Effector memory CD4-positive, alpha-beta T cell (primary cell): ENCODE data around the gene LRP4.

Experiments
- DNase-seq, 3 donors: peaks; one replicate each; pipeline ENCODE4 v3.0.0-alpha.2; 2020
- H3K27ac ChIP-seq: 2 replicates; pipeline ENCODE4 v1.7.0; 2013; ENCODE audit warnings: mild to moderate bottlenecking, low read length, moderate library complexity; ENCODE audit not compliant: insufficient read depth, poor library complexity, severe bottlenecking
- H3K27me3 ChIP-seq: replicated peaks from 2 replicates; pipeline ENCODE4 v1.7.0; 2013; ENCODE audit warnings: mild to moderate bottlenecking, low read length; ENCODE audit not compliant: insufficient read depth, control insufficient read depth, poor library complexity, severe bottlenecking
- H3K36me3 ChIP-seq: 2 replicates; pipeline ENCODE4 v1.7.0; 2013; ENCODE audit warnings: mild to moderate bottlenecking, low read length, moderate library complexity; ENCODE audit not compliant: control insufficient read depth, insufficient read depth
- H3K4me1 ChIP-seq: 2 replicates; pipeline ENCODE4 v1.7.0; 2013; ENCODE audit warnings: low read length, mild to moderate bottlenecking; ENCODE audit not compliant: control insufficient read depth, insufficient read depth, poor library complexity, severe bottlenecking
- H3K4me3 ChIP-seq: 2 replicates; pipeline ENCODE4 v1.7.0; 2013; ENCODE audit warnings: low read length, low read depth, mild to moderate bottlenecking; ENCODE audit not compliant: insufficient read depth, poor library complexity, severe bottlenecking
- H3K9me3 ChIP-seq: 2 replicates; pipeline ENCODE4 v1.7.0; 2013; ENCODE audit warnings: mild to moderate bottlenecking, low read length, moderate library complexity; ENCODE audit not compliant: control insufficient read depth

Gene LRP4

GRCh38 chr11:46895821-46896220 is 22.5 kb downstream of the LRP4 start:
- H3K4me3 ChIP-seq: no peak overlapping the region
- no peaks in the 10 kb centered on the region for H3K9me3 ChIP-seq
- no peaks in the 10 kb centered on the region for H3K27me3 ChIP-seq
- H3K27ac ChIP-seq: no peak overlapping the region
- no peaks in the 10 kb centered on the region for H3K4me1 ChIP-seq
- no peak for DNase-seq
- H3K36me3 ChIP-seq: no peaks in the 10 kb centered on the region

- Histone ChIP-seq H3K4me3 (no peak overlapping the region), H3K27ac (no peak overlapping the region), H3K4me1 (no peaks in the 10 kb centered on the region), H3K27me3 (no peaks in the 10 kb centered on the region), H3K9me3 (no peaks in the 10 kb centered on the region), H3K36me3 (no peaks in the 10 kb centered on the region)
- no peak for DNase-seq
Observed at GRCh38 chr11:46894961-46895360, 23.4 kb downstream of the LRP4 start.

- no peaks in the 10 kb centered on the region for H3K36me3 ChIP-seq
- no peak overlapping the region for H3K4me3 ChIP-seq
- H3K4me1 ChIP-seq: no peaks in the 10 kb centered on the region
- no peaks in the 10 kb centered on the region for H3K27me3 ChIP-seq
- no peak overlapping the region for H3K27ac ChIP-seq
- H3K9me3 ChIP-seq: no peaks in the 10 kb centered on the region
- DNase-seq: no peak
Observed at GRCh38 chr11:46894506-46894905, 23.8 kb downstream of the LRP4 start.

- Histone ChIP-seq H3K27me3 (no peaks in the 10 kb centered on the region), H3K27ac (no peak overlapping the region), H3K36me3 (no peaks in the 10 kb centered on the region), H3K9me3 (no peaks in the 10 kb centered on the region), H3K4me1 (no peaks in the 10 kb centered on the region), H3K4me3 (no peak overlapping the region)
- DNase-seq: no peak
Observed at GRCh38 chr11:46892838-46893237, 25.5 kb downstream of the LRP4 start.

GRCh38 chr11:46892109-46892508 is 26.2 kb downstream of the LRP4 start:
- H3K27me3 ChIP-seq: no peaks in the 10 kb centered on the region
- H3K4me1 ChIP-seq: no peaks in the 10 kb centered on the region
- no peak for DNase-seq
- H3K36me3 ChIP-seq: no peaks in the 10 kb centered on the region
- no peak overlapping the region for H3K27ac ChIP-seq
- no peak overlapping the region for H3K4me3 ChIP-seq
- no peaks in the 10 kb centered on the region for H3K9me3 ChIP-seq

- Histone ChIP-seq H3K9me3 (no peaks in the 10 kb centered on the region), H3K4me3 (no peak overlapping the region), H3K27me3 (no peaks in the 10 kb centered on the region), H3K27ac (no peak overlapping the region), H3K36me3 (no peaks in the 10 kb centered on the region), H3K4me1 (no peaks in the 10 kb centered on the region)
- no peak for DNase-seq
Observed at GRCh38 chr11:46890665-46891064, 27.7 kb downstream of the LRP4 start.

GRCh38 chr11:46889689-46890475 is 28.5 kb downstream of the LRP4 start:
- Histone ChIP-seq H3K4me1 (no peaks in the 10 kb centered on the region), H3K27ac (no peak overlapping the region), H3K27me3 (no peaks in the 10 kb centered on the region), H3K4me3 (no peak overlapping the region), H3K9me3 (no peaks in the 10 kb centered on the region), H3K36me3 (no peaks in the 10 kb centered on the region)
- peak; percentile 29 to 62 (median 38) for DNase-seq

- no peak overlapping the region for H3K27ac ChIP-seq
- no peaks in the 10 kb centered on the region for H3K4me1 ChIP-seq
- H3K27me3 ChIP-seq: no peaks in the 10 kb centered on the region
- no peaks in the 10 kb centered on the region for H3K9me3 ChIP-seq
- H3K4me3 ChIP-seq: no peak overlapping the region
- no peaks in the 10 kb centered on the region for H3K36me3 ChIP-seq
- DNase-seq: no peak
Observed at GRCh38 chr11:46889251-46889650, 29.1 kb downstream of the LRP4 start.

- Histone ChIP-seq H3K27me3 (no peaks in the 10 kb centered on the region), H3K4me3 (no peak overlapping the region), H3K4me1 (no peaks in the 10 kb centered on the region), H3K9me3 (no peaks in the 10 kb centered on the region), H3K27ac (no peak overlapping the region), H3K36me3 (no peaks in the 10 kb centered on the region)
- no peak for DNase-seq
Observed at GRCh38 chr11:46888636-46889035, 29.7 kb downstream of the LRP4 start.

- Histone ChIP-seq H3K36me3 (no peaks in the 10 kb centered on the region), H3K4me1 (no peaks in the 10 kb centered on the region), H3K4me3 (no peak overlapping the region), H3K27me3 (no peaks in the 10 kb centered on the region), H3K27ac (no peak overlapping the region), H3K9me3 (no peaks in the 10 kb centered on the region)
- DNase-seq: no peak
Observed at GRCh38 chr11:46886211-46886610, 32.1 kb downstream of the LRP4 start.
